Measurements from ENCODE around the gene PTDSS2.
"Not testable (repeated sequence)": the region's sequence is repeated elsewhere in the genome, so short reads cannot be mapped to it uniquely, and the experiment has no call there.

The PTDSS2 gene

GRCh38 chr11:419248-420005, 30.7 kb upstream of the PTDSS2 start:
- ATAC-seq (no peak), DNase-seq (no peak)
- Mint-ChIP-seq H3K36me3 (ENCODE audit: low read depth) (peaks cover 2% of the 10 kb centered on the region), H3K27me3 (no peaks in the 10 kb centered on the region), H3K4me1 (peaks cover 19% of the 10 kb centered on the region), H3K4me3 (no peak overlapping the region), H3K27ac (no peak overlapping the region), H3K9me3 (no peaks in the 10 kb centered on the region)

- DNase-seq, result no peak
- H3K9me3 Mint-ChIP-seq, result no peaks in the 10 kb centered on the region
- peaks cover 8% of the 10 kb centered on the region for H3K36me3 Mint-ChIP-seq (ENCODE audit: low read depth)
- peaks cover 10% of the 10 kb centered on the region for H3K4me1 Mint-ChIP-seq
- no peak overlapping the region for H3K4me3 Mint-ChIP-seq
- ATAC-seq, result no peak
- no peaks in the 10 kb centered on the region for H3K27me3 Mint-ChIP-seq
- no peak overlapping the region for H3K27ac Mint-ChIP-seq
Observed at GRCh38 chr11:420054-420910, 29.8 kb upstream of the PTDSS2 start.

- peaks cover 4% of the 10 kb centered on the region for H3K4me1 Mint-ChIP-seq
- H3K27ac Mint-ChIP-seq, result no peak overlapping the region
- H3K36me3 Mint-ChIP-seq (ENCODE audit: low read depth), result peaks cover 10% of the 10 kb centered on the region
- ATAC-seq (no peak), DNase-seq (no peak)
- H3K9me3 Mint-ChIP-seq, result no peaks in the 10 kb centered on the region
- no peaks in the 10 kb centered on the region for H3K27me3 Mint-ChIP-seq
- H3K4me3 Mint-ChIP-seq, result no peak overlapping the region
Observed at GRCh38 chr11:420911-421321, 29.2 kb upstream of the PTDSS2 start.

GRCh38 chr11:422249-422656, 27.8 kb upstream of the PTDSS2 start:
- Mint-ChIP-seq H3K27ac (no peak overlapping the region), H3K4me1 (no peaks in the 10 kb centered on the region), H3K27me3 (no peaks in the 10 kb centered on the region), H3K9me3 (no peaks in the 10 kb centered on the region), H3K4me3 (no peak overlapping the region), H3K36me3 (ENCODE audit: low read depth) (peaks cover 10% of the 10 kb centered on the region)
- no peak for DNase-seq
- ATAC-seq, result no peak

- Mint-ChIP-seq H3K4me3 (no peak overlapping the region), H3K4me1 (no peaks in the 10 kb centered on the region), H3K27ac (no peak overlapping the region), H3K9me3 (no peaks in the 10 kb centered on the region), H3K27me3 (no peaks in the 10 kb centered on the region), H3K36me3 (ENCODE audit: low read depth) (peaks cover 10% of the 10 kb centered on the region)
- DNase-seq (no peak), ATAC-seq (no peak)
Observed at GRCh38 chr11:424232-424631, 25.8 kb upstream of the PTDSS2 start.

GRCh38 chr11:424766-425165, 25.3 kb upstream of the PTDSS2 start:
- DNase-seq, H3K27ac Mint-ChIP-seq, H3K9me3 Mint-ChIP-seq, ATAC-seq, H3K4me1 Mint-ChIP-seq, H3K4me3 Mint-ChIP-seq, H3K27me3 Mint-ChIP-seq: not testable (repeated sequence)
- H3K36me3 Mint-ChIP-seq (ENCODE audit: low read depth), result peaks cover 10% of the 10 kb centered on the region

- Mint-ChIP-seq H3K4me3 (no peak overlapping the region), H3K27ac (no peak overlapping the region), H3K9me3 (no peaks in the 10 kb centered on the region), H3K36me3 (ENCODE audit: low read depth) (peaks cover 10% of the 10 kb centered on the region), H3K4me1 (no peaks in the 10 kb centered on the region), H3K27me3 (no peaks in the 10 kb centered on the region)
- ATAC-seq (no peak), DNase-seq (no peak)
Observed at GRCh38 chr11:425301-425700, 24.8 kb upstream of the PTDSS2 start.

GRCh38 chr11:426851-427250, 23.2 kb upstream of the PTDSS2 start:
- no peak for DNase-seq
- H3K27ac Mint-ChIP-seq, result no peak overlapping the region
- H3K27me3 Mint-ChIP-seq, result no peaks in the 10 kb centered on the region
- H3K4me3 Mint-ChIP-seq, result no peak overlapping the region
- no peaks in the 10 kb centered on the region for H3K9me3 Mint-ChIP-seq
- H3K4me1 Mint-ChIP-seq, result no peaks in the 10 kb centered on the region
- peaks cover 10% of the 10 kb centered on the region for H3K36me3 Mint-ChIP-seq (ENCODE audit: low read depth)
- ATAC-seq, result no peak

GRCh38 chr11:428295-428694, 21.8 kb upstream of the PTDSS2 start:
- no peaks in the 10 kb centered on the region for H3K4me1 Mint-ChIP-seq
- no peak overlapping the region for H3K27ac Mint-ChIP-seq
- no peaks in the 10 kb centered on the region for H3K27me3 Mint-ChIP-seq
- H3K36me3 Mint-ChIP-seq (ENCODE audit: low read depth), result peaks cover 10% of the 10 kb centered on the region
- no peak for ATAC-seq
- no peak overlapping the region for H3K4me3 Mint-ChIP-seq
- DNase-seq, result no peak
- H3K9me3 Mint-ChIP-seq, result no peaks in the 10 kb centered on the region

- Mint-ChIP-seq H3K9me3 (no peaks in the 10 kb centered on the region), H3K4me3 (no peak overlapping the region), H3K36me3 (ENCODE audit: low read depth) (peaks cover 8% of the 10 kb centered on the region), H3K27ac (no peak overlapping the region), H3K4me1 (no peaks in the 10 kb centered on the region), H3K27me3 (no peaks in the 10 kb centered on the region)
- no peak for DNase-seq
- peak; percentile 9 for ATAC-seq
Observed at GRCh38 chr11:429391-429790, 20.7 kb upstream of the PTDSS2 start.

GRCh38 chr11:429931-430456, 20.1 kb upstream of the PTDSS2 start:
- Mint-ChIP-seq H3K27me3 (no peaks in the 10 kb centered on the region), H3K27ac (no peak overlapping the region), H3K4me3 (no peak overlapping the region), H3K36me3 (ENCODE audit: low read depth) (peaks cover 4% of the 10 kb centered on the region), H3K9me3 (no peaks in the 10 kb centered on the region), H3K4me1 (no peaks in the 10 kb centered on the region)
- ATAC-seq (no peak), DNase-seq (peak; percentile 0)

GRCh38 chr11:431921-432320, 18.2 kb upstream of the PTDSS2 start:
- ATAC-seq, result no peak
- no peak overlapping the region for H3K4me3 Mint-ChIP-seq
- H3K27ac Mint-ChIP-seq, result no peak overlapping the region

GRCh38 chr11:432501-433100, 17.5 kb upstream of the PTDSS2 start:
- no peak overlapping the region for H3K27ac Mint-ChIP-seq
- no peaks in the 10 kb centered on the region for H3K9me3 Mint-ChIP-seq
- H3K4me3 Mint-ChIP-seq, result no peak overlapping the region
- H3K4me1 Mint-ChIP-seq, result peaks cover 5% of the 10 kb centered on the region
- ATAC-seq, result no peak
- DNase-seq, result no peak
- no peaks in the 10 kb centered on the region for H3K36me3 Mint-ChIP-seq (ENCODE audit: low read depth)
- H3K27me3 Mint-ChIP-seq, result no peaks in the 10 kb centered on the region

More at GRCh38 chr11:431921-432320, 18.2 kb upstream of the PTDSS2 start:
- Mint-ChIP-seq H3K9me3 (no peaks in the 10 kb centered on the region), H3K27me3 (no peaks in the 10 kb centered on the region), H3K36me3 (ENCODE audit: low read depth) (no peaks in the 10 kb centered on the region), H3K4me1 (no peaks in the 10 kb centered on the region)
- DNase-seq, result no peak

- no peaks in the 10 kb centered on the region for H3K27me3 Mint-ChIP-seq
- peaks cover 5% of the 10 kb centered on the region for H3K4me1 Mint-ChIP-seq
- no peak overlapping the region for H3K4me3 Mint-ChIP-seq
- H3K27ac Mint-ChIP-seq, result no peak overlapping the region
- DNase-seq, result no peak
- no peaks in the 10 kb centered on the region for H3K9me3 Mint-ChIP-seq
- no peaks in the 10 kb centered on the region for H3K36me3 Mint-ChIP-seq (ENCODE audit: low read depth)
- no peak for ATAC-seq
Observed at GRCh38 chr11:433111-433510, 17.0 kb upstream of the PTDSS2 start.

- H3K27ac Mint-ChIP-seq, result no peak overlapping the region
- H3K4me3 Mint-ChIP-seq, result no peak overlapping the region
- no peak for DNase-seq
- peaks cover 8% of the 10 kb centered on the region for H3K4me1 Mint-ChIP-seq
- ATAC-seq, result no peak
- H3K36me3 Mint-ChIP-seq (ENCODE audit: low read depth), result no peaks in the 10 kb centered on the region
- H3K9me3 Mint-ChIP-seq, result no peaks in the 10 kb centered on the region
- H3K27me3 Mint-ChIP-seq, result no peaks in the 10 kb centered on the region
Observed at GRCh38 chr11:433641-434040, 16.4 kb upstream of the PTDSS2 start.
